Posterior cingulate gyrus (tissue), 11 donors: ENCODE results near the gene PHACTR2.

Experiments
- DNase-seq, 10 donors: peaks; one replicate each; pipeline versions ENCODE4 v3.0.0 to v3.0.0-alpha.2; 2020 to 2021; ENCODE audit warnings: mixed read lengths in 3 of 10
- intact Hi-C: fragments of 100-400 bp; cut with DNase I; formaldehyde crosslinking; loops from one replicate; pipeline ENCODE4 v1.15.1; 2023

Gene PHACTR2

DNA sequence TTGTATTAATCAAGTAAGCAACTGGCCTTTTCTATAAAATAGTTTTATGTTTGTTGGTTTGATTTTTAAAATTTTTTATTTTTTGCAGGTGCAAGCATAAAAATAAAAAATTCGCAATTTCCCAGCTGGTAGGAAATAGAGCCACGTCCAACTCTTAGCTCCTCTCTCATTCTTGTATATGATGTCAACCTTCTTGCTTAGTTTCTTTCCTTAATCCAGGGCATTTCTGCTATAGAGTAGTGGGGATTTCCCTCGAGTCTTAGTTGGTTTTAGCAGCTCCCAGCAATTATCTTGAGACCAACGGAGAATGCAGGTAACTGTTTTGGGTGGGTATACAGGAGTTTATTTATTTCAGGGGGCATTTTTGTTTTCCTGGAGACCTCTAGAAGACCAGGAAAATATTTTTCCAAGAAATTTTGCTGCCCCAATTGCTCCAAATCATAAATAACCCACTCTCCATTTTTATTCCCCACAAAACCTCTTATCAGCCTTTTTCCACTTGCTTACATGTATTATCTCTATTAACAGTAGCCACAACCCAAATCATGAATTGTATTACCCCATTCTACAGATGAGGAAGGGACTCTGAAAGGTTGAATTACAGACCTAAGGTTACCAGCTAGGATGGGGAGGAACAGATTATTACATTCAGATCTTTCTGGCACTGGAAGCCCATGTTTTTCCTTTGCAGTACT lies 18.4 kb downstream of the PHACTR2 start:
- intact Hi-C loops: no loop called here
- DNase-seq: no peak

DNA sequence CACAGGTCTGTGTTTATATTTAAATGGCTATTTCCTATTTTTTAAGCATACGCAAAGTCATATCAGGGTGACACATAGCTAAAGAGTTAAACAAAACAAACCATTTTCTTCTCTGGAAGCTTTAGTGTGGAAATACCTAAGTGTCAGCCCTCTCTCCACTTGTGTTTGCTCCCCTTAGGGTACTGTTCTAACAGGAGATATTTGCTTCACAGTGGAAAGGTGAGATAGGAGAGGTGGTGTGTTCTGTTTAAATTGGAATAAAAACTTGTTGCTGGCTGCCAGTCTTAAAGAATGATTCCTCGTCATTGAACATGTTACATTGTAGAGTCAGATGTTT lies 18.9 kb downstream of the PHACTR2 start:
- intact Hi-C loops: no loop called here

DNA sequence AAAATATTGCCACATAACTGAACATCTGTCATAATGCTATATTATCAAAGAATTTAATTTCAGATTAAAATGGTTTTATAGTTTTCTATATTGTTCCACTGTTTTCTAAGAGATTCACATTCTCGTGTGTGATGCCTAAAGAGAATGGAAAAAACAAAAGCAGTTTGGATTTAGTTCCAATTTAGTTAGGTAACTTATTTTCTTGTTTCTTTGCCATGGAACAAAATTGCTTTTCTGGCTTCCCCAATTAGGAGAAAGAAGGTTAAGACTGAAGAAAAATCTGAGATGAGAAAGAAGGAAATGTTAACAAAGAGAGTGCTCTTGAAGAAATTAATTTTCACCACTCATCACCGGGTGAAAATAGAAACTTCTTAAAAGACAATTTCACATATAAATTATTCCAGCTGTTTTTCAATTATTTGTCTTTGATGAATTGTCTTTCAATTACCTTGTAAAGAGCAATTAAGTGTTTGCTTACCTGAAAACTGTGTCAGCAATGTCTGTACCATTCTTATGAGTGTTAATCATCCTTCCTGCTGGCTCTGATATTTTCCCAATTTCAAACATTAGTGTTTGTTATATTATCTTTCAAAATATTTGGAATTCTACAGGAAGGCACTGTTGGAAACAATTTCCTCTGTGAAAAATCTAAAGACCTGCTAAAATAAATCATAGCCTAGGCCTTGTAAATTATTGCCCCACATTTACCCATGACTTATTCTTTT lies 19.5 kb downstream of the PHACTR2 start:
- no peak for DNase-seq
- intact Hi-C loops: no loop called here

More for the DNA sequence above, 18.9 kb downstream of the PHACTR2 start:
- no peak for DNase-seq

DNA sequence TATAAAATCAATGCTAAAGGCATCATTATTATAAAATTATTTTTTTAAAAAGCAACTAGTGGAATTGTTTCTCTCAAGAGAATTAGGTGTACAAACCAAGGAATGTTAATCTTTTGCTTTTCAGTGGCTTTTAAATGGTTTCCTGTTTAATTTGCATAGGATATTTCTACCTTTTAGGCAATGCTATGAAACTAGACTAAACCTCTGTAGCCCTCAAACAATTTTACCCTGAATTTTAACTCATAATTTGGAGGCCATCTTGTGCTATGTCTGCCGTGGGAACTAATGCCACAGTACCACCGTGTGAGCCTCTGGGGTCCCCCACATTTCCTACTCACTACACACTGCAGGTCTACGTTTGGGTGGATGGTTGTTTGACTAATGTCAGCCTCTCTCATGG lies 20.6 kb downstream of the PHACTR2 start:
- no peak for DNase-seq

DNA sequence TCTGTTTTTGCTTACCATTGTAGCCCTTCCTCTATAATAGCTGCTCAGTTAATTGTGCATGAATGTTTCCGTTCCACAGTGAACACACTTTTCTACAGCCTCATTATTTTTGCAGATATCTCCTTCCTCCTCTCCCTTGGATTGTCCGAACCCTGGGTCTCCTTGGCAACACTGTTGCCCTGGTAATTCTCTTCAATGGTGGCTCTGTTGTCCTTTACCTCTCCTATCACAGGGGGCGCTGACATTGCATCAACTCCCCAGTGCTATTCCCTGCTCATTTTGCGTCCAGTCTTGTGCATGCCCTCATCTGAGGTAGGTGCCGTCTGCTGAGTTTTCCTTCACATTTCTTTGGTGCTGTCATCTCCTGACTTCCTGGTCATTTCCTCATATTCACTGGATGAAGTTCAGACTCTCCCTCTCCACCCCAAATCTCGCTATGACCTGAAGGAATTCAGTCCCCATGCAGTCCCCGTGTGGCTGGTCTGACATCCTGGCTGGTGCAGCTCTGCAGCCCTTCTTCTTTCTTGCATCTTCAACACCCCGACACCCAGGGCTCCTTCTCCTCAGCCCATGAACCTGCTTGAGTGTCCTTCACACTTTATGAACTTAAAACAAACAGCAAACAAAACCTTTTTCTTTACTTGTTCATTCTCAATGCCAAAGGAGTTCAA lies 21.1 kb downstream of the PHACTR2 start:
- intact Hi-C loops: no loop called here
- DNase-seq: no peak

More for the DNA sequence above, 20.6 kb downstream of the PHACTR2 start:
- intact Hi-C loops: no loop called here

DNA sequence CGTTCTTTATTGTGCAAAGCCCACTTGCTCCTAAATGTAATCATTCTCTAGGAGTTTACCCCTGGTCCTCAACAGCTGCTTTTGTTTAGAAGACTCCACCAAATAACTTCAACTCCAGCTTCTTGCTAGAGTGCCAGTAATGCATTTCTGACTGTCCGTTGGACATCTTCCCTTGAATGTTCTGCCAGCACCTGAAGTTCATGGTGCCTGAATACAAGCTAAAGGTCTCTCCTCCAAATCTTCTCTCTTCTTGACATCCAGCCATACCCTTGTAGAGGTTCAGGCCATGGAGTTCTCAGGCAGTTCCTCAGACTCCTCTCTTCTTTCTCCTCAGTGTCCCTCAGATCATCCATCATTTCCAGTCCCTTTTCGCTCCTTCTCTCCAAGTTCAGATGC lies 21.7 kb downstream of the PHACTR2 start:
- no peak for DNase-seq
- intact Hi-C loops: no loop called here

DNA sequence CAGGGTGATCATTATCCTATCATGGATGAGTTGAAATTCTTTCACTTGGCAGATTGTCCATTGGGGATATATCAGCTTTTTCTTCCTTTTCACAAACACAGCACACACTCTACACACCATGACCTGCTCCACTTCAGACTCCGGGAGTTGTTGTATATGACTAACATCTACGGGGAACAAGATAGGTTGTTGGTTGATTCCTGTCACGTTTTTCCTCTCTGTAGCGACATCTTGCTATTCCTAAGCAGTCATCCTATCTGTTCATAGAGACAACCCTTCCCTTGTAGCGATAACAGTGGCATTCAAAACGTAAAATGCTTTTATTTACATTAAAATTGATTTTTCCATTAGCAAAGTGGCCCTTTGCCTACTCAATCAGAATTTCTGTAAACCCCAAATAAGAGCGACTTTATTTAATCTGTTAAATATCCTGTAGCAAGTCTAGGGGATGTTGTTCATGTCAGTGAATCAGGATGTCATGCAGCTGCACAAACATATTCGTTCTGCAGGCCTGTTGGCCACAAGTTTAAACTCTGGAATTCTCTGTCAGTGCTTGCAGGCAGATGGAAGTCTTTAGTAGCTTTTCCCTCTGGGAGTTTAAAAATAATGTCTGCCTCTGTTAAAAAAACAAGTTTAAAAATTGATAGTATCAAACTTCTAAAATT lies 23.1 kb downstream of the PHACTR2 start:
- intact Hi-C loops: no loop called here
- no peak for DNase-seq

DNA sequence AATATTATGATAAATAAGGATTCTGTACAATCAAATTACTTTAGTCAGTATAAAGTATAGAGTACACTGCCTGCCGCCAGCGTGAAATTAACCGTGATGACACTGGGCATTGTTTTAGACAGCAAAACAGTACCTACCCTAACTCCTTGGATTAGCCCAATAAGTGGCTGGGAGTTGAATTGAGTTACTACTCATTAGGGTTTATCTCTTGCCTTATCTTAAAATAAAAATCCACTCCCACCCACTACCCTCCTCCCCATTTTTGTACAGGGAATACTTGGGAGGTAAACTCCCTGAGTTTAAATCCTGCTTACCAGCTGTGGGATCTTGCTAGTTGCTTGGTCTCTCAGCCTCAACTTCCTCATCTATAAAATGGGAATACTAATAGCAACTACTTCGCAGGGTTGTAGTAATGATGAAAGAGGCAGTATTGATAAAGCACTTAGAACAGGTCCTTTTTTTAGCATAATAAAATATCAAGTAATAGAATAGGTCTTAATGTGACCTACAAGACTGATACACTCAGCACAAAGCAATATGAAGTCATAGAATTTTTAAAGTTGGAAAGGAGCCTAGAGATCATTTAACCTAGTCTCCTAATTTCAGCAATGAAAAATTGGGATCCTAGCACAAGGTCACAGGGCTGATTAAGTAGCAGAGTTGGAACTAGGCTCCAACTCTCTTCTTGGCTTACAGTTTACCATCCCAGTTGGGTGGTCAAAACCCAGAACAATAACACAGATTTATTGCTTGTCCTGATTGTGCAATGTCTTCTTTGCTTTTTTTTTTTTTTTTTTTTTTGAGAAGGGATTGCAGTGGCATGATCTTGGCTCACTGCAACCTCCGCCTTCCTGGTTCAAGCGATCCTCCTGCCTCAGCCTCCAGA lies 23.8 kb downstream of the PHACTR2 start:
- DNase-seq: no peak
- intact Hi-C loops: no loop called here

DNA sequence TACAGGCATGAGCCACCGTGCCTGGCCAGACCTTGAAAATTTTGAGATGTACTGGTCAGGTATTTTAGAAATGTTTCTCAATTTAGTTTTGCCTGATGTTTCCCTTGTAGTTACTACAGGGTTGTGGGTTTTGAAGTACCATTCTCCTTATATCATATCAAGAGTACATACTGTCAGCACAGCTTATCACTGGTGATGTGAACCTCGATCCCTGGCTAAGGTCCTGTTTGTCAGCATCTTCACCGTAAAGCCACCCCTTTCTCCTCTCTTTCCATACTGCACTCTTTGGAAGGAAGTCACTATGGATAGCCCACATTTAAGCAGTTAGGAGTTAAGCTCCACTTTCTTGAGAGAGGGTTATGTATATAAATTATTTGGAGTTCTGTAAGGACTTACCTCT lies 27.8 kb downstream of the PHACTR2 start:
- no peak for DNase-seq

DNA sequence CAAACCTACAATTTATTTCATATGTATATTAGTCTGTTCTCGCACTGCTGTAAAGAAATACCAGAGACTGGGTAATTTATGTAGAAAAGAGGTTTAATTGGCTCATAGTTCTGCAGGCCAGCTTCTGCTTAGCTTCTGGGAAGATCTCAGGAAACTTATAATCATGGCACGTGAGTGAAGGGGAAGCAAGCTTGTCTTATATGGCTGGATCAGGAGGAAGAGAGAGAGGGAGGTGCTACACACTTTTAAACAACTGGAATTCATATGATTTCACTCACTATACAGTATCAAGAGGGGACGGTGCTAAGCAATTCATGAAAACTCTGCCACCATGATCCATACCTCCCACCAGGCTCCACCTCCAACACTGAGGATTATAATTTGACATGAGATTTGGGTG lies 29.9 kb downstream of the PHACTR2 start:
- intact Hi-C loops: no loop called here

More for the DNA sequence above, 27.8 kb downstream of the PHACTR2 start:
- intact Hi-C loops: no loop called here

DNA sequence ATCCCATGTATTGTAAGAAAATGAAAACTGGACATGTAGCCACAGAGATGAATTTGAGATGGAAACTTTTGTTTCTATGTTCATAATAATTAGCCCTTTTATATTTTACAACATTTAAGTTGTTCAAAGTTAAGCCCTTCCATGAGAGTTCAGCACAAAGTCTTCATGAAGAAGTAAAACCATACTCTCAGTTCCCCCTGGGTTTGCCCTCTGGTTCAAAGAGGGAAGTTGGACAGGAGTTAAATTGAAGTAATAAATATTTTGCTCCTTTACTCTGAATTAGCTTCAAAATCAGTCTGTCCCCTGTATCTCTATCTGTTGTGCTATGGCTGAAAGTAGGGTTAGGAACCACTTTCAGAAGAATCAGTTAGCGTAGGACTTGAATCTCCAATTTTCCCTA lies 31.1 kb downstream of the PHACTR2 start:
- intact Hi-C loops: no loop called here
- no peak for DNase-seq

More for the DNA sequence above, 29.9 kb downstream of the PHACTR2 start:
- DNase-seq: no peak

DNA sequence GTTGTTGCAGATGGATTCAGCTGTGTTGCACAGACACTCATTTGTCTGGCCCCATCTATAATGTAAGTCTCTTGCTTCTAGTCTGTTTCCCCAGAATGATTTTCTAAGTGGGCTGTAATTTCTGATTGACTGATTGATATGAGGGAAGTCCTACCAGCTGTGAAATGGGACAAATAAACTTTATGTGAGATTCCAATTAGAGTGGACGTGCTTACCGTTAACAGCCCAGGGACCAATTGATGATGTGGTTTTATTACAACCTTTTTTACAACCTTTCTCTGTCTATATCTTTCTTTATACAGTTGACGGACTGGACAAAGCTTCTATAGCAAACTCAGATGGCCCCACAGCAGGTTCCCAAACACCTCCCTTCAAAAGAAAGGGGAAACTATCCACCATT lies 33.9 kb downstream of the PHACTR2 start:
- intact Hi-C loops: no loop called here
- no peak for DNase-seq

DNA sequence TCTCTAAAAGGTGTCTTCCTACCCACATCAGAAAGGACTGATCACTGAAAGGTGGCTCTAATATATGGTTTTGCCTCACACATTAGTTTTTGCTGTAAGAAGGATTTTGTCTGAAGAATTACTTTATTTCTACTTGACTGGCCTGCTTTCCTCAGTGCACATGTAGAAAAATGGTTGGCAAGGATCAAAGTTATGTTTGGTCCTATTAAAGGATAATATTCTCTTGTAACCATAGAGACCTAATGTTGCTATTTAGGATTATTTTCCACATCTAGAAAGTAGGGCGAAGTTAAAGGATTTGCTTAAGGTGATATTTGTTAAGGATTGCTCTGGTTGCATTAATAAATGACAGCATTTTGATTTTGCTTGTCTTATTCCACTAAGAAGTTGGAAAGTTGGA lies 40.7 kb downstream of the PHACTR2 start:
- intact Hi-C loops: no loop called here

DNA sequence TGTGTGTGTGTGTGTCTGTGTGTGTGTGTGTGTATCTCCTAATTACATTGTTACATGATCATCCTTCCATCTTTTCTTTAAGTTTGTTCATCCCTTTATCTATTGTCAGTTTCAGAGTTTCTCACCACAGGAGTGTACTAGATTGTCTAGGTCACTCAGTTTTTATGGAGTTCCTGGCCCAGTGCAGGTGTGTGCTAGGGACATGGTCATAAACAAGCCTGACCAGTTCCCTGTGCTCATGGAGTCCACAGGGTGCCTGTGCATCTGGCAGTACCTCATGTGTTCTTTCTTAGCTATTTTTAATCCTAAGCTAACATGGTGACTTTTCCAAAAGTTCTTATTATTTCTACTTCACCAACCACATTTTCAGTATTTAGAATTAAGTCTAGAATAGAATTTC lies 43.9 kb downstream of the PHACTR2 start:
- intact Hi-C loops: no loop called here
- DNase-seq: no peak

More for the DNA sequence above, 40.7 kb downstream of the PHACTR2 start:
- DNase-seq: no peak

DNA sequence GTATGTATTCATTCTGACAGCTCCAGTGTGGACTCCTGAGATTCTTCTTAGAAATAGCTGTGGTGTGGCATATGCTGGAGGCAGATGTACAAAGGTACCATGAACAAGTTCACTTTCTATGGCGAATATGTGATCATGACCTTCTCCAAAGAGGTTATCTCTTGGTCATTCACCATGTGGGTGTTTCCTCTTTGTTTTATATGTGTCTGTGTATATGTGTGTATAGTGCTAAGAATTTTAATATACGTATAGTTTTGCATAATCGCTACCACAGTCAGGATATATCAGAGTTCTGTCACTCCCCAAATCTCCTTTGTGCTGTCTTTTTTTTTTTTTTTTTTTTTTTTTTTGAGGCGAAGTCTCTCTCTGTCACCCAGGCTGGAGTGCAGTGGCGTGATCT lies 47.1 kb downstream of the PHACTR2 start:
- intact Hi-C loops: no loop called here
- no peak for DNase-seq

DNA sequence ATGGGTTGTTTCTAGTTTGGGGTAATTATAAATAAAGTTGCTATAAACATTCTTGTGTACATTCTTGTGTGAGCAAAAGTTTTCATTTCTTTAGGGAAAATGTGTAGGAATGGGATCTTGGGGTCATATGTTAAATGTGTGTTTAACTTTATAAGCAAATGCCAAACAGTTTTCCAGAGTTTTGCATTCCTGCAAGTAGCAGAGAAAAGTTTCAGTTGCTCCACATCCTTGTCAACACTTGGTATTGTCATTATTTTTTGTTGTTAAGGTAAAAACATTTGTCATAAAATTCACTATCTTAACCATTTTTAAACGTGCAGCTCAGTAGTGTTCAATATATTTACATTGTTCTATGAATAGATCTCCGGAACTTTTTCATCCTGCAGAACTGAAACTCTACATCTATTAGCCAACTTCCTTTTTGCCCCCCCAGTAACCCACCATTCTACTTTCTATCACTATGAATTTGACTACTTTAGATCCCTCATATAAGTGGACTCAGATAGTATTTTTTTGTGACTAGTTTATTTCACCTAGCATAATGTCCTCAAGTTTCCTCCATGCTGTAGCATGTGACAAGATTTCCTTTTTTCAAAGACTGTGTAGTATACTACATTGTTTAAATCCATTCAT lies 48.4 kb downstream of the PHACTR2 start:
- intact Hi-C loops: no loop called here
- DNase-seq: no peak

DNA sequence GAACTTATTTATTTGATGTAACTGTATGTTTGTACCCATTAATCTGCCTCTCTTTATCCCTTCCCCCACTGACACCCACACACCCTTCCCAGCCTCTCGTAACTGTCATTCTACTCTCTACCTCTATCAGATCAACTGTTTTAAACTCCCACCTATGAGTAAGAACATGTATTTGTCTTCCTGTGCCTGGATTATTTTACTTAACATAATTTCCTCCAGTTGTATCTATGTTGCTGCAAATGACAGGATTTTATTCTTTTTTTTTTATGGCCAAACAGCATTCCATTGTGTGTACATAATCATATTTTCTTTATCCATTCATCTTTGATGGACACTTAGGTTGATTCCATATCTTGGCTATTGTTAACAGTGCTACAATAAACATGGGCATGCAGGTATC lies 49.3 kb downstream of the PHACTR2 start:
- no peak for DNase-seq
- intact Hi-C loops: no loop called here

DNA sequence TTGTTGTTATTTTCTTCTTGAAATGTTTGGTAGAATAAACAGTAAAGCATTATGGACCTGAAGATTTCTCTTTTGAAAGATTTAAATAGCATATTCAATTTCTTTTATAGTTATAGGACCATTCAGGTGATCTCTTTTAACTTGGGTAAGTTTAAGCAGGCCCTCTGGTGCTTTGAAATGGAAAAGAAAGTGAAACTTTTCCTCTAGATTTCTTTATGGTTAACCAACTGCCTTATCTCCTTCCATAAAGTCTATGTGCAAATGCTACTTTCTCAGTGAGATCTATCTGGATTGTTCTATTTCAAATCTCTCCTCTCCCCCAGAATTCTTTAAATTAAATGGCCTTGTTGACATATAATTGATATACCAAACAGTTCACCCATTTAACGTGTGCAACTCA lies 54.0 kb downstream of the PHACTR2 start:
- intact Hi-C loops: no loop called here
- DNase-seq: no peak

DNA sequence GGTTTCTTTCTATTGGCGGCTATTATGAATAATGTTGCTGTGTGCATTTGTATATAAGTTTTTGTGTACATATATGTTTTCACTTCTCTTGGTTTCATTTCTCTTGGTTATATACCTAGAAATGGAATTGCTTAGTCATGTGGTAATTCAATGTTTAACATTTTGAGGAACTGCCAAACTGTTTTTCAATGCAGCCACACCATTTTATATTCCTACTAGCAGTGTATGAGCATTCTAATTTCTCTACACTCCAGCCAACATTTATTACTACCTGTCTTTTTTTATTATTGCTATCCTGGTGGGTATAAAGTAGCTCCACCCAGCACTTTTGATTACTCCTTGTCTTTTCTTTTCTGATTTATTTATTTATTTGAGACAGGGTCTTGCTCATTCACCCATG lies 54.8 kb downstream of the PHACTR2 start:
- DNase-seq: no peak
- intact Hi-C loops: no loop called here

DNA sequence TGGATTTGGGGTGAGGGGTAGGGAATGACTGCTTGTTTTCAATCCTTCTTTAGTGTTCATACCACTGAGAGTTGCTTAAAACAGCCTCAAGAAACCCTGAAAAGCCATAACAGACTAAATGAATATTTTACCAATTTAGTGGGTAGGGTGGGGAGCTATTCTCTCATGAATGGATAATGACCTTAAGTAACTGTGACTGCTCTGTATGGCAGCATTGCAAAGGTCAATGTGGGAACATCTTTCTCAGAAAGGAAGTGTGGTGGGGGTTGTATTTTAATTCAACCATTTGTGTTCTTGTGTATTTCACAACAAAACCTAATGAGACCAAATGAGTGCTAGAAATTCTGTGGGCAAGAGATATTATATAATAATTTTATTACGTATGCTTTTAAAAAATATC lies 55.7 kb downstream of the PHACTR2 start:
- intact Hi-C loops: no loop called here

More for the DNA sequence above, 55.7 kb downstream of the PHACTR2 start:
- DNase-seq: no peak
